Stimulated activated CD8-positive, alpha-beta memory T cell treated with anti-CD3 and anti-CD28 coated beads, Interleukin-12 subunit alpha, Interleukin-12 subunit beta, amount 100 ng/mL, for 4 hours (primary cell): Measurements from ENCODE around the gene POLN.

ENCODE experiments used
- DNase-seq: peaks from one replicate; pipeline ENCODE4 v3.0.0-alpha.2; 2020; ENCODE audit warnings: low read depth

The POLN gene

DNA sequence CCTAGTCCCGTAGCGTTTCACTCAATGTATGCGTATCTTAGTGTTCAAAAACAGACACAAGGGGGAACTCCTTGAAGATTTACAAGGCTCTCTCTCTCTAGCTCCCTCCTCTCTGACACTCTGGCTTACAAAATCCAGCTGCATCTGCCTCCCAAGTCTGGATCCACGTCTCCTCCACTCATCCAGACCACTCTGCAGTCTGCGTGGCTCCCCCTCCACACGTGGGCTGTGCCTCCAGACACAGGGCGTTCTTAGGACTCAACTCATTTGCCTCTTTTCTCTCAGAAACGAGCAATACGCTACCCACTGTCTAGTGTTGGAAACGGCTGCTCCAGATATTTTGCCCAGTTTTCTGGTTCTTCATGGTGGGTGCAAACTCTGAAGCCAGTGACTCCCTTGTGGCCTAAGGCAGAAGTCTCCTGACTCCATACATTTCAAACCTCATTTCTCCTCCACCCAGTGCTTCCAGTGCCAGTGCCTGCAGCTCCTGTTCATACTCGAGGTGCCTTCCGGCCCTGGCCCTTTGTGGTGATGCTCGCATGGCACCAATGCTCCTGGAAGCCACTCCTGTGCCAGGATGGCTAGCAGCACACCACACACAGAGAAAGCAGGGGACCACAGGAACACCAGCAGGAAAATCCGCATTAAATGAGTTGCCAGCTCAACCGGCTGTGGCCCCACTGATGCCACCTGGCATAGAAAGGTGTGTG is 158.7 kb downstream of the POLN start:
- DNase-seq = no peak

DNA sequence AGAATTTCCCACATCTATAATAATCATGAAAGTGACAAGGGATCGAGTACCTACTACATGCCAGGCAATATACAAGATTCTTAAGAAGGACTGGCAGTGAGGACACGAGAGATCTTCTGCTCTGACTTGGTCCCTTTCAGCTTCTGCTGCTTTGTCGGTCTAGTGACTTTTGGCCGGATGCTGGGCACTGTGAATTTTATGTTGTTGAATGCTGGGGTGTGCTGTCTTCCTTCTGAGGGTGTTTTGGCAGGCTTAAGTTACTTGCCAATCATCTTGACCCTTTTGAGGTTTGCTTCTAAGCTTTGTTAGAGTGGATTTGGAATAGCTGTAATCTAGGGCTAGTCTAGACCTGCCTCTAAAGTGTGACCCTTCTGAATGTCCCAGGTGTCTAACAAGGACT is 159.3 kb downstream of the POLN start:
- DNase-seq = no peak

DNA sequence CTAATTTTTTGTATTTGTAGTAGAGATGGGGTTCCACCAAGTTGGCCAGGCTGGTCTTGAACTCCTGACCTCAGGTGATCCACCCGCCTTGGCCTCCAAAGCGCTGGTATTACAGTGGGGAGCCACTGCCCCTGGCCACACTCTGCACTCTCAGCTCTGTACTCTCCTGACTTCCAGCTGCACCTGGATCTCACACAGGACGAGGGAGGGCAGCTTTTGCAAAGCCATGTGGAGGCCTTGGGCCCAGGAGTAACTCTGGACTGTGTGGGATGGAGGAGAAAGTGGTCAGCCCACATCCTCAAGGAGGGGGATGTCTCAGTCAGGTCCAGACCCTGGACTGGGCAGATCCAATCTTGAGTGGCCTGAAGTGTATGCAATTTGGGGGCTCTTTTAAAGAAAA is 159.8 kb downstream of the POLN start:
- no peak for DNase-seq

DNA sequence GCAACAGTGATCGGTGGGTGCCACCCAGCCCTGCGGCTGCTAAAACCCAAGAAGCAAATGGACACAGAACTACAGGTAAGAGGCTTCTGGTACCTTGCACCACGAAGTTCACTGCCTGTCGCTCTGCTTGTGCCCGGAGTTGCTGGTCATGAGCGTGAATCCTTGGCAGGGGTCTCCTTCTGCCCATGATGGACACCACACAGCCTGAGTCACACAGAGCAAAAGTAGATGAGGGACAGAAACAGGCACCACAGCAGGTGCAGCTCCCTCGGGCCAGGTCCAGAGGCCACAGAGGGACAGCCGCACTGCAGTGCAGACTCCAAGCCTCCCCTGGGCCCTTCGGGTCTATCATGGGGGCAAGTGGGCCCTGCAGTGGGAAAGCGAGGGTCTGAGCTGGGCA is 160.4 kb downstream of the POLN start:
- DNase-seq = no peak

DNA sequence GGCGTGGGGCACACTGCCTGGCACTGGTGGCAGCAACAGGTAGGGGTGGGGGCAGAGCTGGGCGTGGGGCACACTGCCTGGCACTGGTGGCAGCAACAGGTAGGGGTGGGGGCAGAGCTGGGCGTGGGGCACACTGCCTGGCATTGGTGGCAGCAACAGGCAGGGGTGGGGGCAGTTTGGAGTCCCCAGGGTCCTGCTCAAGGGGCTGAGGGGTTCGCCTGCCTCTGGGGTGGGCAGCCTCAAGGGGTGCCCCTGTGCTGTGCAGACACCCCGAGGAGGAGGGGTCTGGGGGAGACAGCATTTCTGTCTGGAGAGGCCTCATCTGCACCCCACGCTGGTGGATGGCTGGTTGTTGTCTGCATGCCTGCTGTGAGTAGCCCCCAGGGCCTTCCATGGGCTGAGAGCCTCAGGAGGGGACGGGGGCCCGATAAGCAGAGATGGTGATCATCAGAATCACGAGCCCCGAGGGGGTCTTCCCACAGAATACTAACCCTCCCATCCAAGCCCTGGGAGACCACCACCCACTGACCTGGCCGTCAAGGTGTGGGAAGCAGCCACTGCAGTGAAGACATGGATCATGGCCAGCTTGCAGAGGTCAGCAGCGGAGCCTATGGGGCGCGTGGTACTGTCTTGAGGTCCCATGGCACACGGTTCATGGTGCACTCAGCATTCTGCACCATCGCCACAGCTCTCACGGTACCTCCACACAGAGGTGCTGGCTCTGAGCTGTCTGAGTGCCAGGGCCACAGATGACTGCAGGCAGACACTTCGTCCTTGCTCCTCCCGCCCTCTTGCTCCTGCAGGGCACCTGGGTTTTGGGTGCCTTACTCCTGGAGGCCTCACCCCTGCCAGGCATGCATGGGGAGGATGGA is 161.3 kb downstream of the POLN start:
- no peak for DNase-seq

DNA sequence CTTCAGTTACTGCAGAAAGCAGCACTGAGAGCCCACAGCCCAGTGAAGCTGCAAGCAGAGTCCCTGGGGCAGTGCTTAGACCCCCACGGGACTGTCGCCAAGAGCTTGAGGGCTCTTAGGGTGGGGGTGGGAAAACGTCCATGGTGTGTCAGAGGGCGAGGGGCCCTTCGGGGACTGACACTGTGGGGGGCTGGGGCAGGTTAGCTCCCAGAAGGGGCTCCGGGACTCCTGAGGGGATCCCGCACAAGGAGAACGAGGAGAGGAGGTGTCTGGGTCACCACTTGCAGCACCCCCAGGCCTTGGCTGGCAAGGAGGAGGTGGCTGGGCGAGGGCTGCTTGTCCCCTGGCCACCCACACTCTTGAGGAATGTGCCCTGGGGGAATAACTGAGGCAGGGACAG is 162.0 kb downstream of the POLN start:
- DNase-seq = no peak

GRCh38 chr4:2079006-2079405 is 162.9 kb downstream of the POLN start:
- no peak for DNase-seq

GRCh38 chr4:2078584-2078983 is 163.3 kb downstream of the POLN start:
- no peak for DNase-seq

GRCh38 chr4:2077537-2078460 is 164.1 kb downstream of the POLN start:
- no peak for DNase-seq

DNA sequence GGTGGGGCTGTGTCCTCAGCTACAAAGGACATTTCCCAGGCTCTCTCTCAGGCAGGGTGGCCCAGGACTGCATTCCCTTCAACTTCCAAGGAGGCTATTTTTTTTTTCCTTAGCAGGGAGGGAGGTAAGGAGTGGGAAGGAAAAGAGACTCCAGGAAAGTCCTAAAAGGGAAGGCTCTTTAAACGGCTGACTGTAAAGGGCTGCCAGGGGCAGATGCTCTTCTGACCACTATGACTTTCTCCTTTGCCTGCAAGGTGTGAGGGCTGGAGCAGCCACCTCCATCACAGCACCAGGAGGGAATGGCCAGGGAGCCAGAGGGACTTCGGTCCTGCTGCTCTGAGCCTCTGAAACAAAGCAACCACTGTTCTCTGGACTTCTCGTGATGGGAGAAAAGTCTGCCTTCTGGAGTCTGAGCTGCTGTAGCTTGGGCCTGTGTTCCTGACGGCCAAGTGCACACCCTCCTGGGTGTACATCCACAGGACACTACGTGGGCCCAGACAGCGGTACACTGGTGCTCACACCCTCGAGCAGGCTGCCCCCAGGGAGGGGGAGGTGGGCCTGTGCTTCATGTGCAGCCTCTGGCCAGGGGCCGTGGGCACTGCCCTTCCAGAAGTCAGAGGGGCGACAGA is 164.9 kb downstream of the POLN start:
- DNase-seq = no peak

DNA sequence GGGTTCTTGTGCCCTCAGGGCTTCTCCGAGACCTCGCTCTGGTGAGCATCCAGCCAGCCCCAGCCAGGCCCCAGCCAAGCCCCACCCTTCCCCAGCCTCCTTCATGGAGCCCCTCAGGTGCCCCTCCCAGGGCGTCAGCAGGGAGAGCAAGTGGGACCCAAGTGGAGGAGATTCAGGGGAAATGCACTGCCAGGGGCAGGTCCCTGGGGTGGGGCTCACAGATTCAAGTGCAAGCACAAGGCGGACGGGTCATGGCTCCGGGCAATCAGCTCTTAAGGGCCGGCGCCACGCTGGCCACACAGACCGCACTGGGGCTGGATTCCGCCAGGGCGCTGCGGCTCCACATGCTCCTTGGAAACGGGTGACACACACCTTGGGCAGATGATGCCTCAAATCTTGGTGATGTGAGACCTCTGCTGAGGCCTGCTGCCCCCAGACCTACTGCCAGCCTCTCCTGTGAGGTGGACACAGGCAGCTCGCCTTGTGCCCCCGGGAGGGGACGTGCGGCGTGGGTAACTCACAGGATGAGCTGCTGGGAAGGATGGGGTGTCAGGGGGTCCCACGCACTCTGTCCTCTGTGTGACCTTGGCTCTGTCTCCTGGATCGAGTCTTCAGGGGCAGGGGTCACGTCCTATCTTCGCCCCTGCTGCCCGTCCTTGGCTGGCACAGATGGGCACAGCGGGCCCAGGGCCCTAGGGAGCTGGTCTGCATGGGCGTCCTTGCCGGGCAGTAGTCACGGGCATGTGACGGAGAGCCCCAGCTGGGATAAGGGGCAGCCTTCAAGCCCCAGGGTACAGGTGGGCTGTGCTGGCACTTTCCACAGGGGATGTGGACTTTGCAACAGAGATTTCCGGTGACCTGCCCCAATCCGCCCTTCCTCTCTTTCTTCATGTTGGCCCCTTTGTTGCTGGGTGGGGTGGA is 165.7 kb downstream of the POLN start:
- no peak for DNase-seq

- DNase-seq = no peak
Measured at GRCh38 chr4:2075171-2075986, 166.5 kb downstream of the POLN start.

DNA sequence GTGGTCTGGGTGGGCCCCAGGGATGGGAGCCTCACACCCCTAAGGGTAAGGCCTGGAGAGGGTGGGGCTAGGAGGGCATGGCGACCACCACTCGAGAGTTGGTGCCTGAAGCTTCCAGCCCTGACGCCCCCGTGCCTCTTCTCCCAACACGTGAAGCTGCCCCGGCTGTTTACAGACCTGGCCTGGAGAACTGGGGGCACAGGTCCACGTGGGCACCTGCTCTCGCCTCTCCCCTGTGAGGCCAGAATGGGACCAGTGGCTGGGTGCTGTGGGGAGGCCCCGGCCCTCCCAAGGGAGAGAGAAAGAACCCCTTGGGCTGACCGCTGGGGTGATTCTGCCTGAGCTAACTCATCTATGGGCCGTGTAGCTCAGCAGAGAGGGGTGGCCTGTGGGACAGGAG is 167.3 kb downstream of the POLN start:
- DNase-seq = no peak

DNA sequence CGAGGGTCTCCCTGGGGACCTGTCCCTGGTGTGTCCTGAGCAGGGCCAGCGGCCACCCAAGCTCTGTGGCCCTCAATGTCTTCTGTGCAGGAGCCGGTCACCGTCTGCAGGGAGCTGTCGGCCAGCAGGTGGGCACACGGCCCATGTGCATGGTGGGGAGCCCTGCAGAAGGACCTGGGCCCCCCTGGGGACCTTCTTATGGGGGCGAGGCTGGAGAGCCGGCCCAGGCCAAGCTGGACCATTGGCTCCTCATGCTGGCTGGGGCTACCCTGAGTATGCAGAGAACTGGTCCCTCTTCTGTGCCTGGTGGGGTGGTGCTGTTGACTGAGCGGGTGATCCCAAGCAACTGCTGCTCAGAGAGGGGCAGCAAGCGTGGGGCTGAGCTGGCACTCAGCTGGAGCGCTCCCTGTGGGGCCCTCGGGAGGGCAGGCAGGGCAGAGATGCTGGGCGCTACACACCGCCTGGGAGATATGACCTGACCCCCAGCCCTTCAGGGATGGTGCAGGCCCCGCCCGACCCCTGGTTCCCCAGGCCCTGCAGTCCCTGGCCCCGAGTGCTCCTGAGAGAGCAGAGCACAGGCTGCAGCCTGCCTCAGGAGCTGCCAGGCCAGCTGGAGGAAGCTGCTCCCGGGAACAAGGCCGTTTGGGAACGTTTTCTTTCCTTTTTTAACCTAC is 168.0 kb downstream of the POLN start:
- DNase-seq = no peak

- DNase-seq = no peak
Measured at GRCh38 chr4:2072971-2073807, 168.7 kb downstream of the POLN start.

- DNase-seq = no peak
Measured at GRCh38 chr4:2071912-2072867, 169.7 kb downstream of the POLN start.

- DNase-seq = no peak
Measured at GRCh38 chr4:2071252-2071911, 170.5 kb downstream of the POLN start.
